GM21723 (cell line): Measurements from ENCODE around the gene NFASC.

Experiments used
- ATAC-seq: cut with Tn5 transposase; IDR thresholded peaks from one replicate; pipeline ENCODE4 v1.9.1; 2021; ENCODE audit warnings: mild to moderate bottlenecking, moderate library complexity; ENCODE audit not compliant: unreplicated experiment

The NFASC gene

DNA sequence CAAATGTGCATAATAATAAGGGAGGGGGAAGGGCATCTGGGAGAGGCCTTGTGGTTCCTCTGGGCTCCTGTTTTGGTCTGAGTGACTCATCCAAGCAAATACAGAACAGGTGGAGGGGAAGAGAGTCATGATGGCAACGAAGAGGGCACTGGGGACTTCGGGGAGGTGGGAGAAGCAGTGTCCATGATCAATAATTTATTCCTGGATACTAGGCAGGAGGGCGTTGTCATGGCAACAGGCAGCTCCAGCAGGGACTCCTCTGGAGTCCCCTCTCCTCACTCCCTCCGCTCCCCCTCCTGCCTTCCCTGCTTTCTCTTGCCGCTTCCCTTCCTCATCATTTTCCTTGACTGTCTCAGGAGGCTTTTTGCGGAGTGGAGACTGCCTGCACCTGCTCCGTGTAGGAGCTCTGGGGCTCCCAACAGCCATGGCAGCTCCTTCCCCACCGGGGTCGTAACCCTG lies 12.3 kb upstream of the NFASC start:
- ATAC-seq: no peak

DNA sequence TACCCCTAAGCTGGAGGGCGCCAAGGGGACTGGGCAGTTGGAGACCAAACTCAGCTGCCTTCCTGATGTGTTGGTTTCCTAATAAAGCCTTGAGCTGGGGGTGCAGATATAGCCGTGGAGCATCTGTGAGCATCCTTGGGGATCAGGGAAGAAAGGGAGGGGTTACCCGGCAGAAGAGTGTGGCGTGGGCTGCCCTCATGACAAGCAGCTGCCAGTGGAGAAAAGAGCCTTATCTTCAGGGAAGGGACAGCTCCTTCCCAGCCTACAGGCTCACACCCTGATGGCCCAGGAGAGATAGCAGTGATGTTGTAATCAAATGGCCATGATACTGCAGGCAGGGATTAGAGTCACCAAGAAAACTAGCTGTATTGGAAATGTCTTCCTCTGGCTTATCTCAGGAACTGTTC lies 10.8 kb upstream of the NFASC start:
- ATAC-seq: no peak

- ATAC-seq: no peak
Observed at GRCh38 chr1:204863024-204863423, 7.6 kb upstream of the NFASC start.

- no peak for ATAC-seq
Observed at GRCh38 chr1:204863730-204864129, 6.9 kb upstream of the NFASC start.

DNA sequence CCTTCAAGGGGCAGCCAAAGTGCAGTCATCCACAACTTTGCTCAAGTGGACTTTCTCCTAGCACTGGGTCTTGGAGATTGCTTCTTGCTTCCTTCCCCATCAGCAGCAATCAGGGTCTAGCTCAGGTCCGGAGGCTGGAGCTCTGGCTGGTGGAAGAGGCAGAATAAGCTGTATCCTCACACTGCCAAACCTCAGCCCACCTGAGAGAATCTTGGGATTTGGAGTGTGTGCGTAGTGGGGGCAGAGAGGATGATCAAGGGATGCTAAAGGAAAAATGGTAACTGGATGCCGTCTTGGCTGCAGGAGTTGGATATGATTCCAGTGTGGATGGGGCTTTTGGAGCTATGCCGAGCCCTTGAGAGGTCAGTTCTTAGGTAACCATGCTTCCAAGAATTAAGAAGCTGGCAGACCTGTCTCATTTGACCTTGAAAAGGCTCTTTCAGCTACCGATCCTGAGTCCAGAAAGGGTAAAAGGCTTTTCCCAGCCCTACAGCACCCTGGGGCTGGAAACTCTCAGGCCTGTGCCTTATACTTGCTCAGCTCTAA lies 4.5 kb upstream of the NFASC start:
- ATAC-seq: no peak

DNA sequence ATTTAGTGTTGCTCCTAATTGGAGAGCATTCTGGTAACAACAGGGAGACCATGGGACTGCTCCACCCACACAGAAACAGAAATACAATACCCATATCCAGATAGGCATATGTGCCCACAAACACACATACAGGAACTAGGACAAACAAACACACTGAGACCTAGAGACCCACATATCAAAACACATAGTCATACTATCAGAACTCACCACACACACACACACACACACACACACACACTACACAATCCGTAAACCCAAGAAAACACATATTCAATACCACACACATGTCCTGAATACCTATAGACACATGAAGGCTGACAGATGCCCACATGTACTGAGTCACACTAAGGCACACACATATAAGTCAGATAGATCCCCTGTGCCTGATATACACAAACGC lies 3.5 kb upstream of the NFASC start:
- no peak for ATAC-seq

DNA sequence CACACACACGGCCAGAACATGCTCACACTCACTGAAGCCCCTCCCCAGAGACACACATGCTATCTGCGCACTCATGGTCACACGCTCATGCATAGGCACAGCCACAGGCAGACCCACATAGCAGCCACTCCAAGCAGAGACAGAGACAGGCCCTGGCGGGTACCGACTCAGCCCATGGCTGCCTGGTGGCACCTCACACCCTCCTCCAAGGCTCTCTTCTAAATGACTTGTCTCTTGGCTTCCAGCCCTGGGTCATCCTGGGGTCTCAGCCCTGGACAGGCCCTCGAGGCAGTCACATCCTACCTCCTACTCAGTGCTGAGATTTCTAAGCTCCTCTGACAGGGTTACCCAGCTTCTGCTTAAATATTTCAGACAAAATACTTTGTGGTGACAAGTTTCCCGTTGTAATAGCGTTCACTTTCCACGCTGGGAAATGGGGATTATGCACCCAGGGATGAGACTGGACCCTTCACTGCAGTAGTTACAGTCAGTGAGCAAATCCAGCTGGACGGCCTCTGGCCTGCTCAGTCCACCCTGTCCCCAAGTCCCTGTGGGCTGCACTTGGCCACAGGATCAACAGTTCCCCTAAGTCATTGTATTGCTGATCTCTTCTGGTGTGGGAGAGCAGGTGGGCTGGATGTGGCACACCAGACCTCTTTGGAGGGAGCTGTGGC lies 2.9 kb upstream of the NFASC start:
- no peak for ATAC-seq

DNA sequence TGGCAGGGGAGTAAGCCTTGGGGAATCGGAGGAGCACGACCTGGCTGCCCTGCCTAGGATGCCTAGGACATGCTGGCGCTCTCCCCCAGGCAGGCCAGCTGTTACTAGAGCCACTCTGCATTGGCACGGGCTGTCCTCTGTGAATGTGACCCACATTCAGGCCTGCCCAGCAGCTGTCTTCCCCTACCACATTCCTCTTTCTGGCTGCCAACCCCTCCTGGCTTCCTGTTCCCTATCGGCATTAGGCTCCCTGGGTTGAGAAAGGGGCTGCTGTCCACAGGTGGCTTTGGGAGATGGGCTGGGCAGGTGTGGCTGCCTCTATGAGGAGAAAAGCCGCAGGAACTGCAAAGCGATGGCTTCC lies 2.3 kb upstream of the NFASC start:
- ATAC-seq: no peak

DNA sequence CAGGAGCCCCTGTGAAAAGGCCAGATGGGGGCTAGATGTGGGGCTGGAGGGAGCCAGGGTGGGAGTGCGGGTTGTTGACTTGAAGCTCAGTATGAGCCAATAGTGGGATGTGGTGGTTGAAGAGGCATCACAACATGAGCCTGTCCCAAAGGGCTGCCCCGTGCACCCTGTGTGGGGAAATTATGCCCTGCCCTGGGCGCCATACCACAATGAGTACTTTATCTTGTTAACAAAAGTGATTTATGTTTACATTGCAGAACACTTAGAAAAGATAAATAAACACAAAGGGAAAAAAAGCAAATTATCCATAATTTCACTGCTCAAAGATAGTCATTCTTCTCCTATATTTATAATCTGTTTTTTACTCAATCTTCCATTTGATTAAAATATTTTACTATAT lies 1.6 kb upstream of the NFASC start:
- no peak for ATAC-seq

- no peak for ATAC-seq
Observed at GRCh38 chr1:204871405-204872037, 859 bp downstream of the NFASC start.

DNA sequence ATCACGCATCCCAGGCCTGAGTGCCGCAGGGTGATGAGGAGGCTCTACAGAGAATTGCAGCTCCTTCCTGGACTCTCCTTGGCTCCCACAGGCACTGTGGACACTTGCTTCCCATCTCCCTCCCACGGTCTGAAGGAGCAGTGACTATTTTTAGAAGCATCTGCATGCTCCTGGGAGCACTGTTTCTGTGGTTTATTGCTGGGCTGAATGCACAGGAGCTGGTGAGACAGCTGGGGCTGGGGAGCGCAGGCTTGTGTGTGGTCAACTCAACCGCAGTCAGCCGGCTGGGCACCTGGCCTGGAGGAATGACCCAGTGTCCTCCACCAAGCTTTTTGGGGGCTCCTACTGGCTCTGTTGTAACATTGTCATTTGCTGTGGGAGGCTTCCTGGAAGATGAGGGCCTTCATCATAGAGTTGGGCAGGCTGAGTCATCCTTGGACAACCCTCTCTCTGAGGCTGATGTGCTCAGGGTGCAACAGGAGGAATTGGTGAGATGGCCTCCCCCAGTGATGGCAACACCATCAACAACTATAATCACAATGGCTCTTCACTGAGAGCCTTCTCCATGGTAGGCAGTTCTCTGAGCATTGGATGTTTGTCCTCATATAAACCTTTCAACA lies 1.7 kb downstream of the NFASC start:
- no peak for ATAC-seq

GRCh38 chr1:204873176-204873575 lies 2.5 kb downstream of the NFASC start:
- no peak for ATAC-seq

GRCh38 chr1:204873714-204874113 lies 3.1 kb downstream of the NFASC start:
- ATAC-seq: no peak

GRCh38 chr1:204874274-204874673 lies 3.6 kb downstream of the NFASC start:
- ATAC-seq: no peak

GRCh38 chr1:204875255-204875654 lies 4.6 kb downstream of the NFASC start:
- ATAC-seq: no peak

DNA sequence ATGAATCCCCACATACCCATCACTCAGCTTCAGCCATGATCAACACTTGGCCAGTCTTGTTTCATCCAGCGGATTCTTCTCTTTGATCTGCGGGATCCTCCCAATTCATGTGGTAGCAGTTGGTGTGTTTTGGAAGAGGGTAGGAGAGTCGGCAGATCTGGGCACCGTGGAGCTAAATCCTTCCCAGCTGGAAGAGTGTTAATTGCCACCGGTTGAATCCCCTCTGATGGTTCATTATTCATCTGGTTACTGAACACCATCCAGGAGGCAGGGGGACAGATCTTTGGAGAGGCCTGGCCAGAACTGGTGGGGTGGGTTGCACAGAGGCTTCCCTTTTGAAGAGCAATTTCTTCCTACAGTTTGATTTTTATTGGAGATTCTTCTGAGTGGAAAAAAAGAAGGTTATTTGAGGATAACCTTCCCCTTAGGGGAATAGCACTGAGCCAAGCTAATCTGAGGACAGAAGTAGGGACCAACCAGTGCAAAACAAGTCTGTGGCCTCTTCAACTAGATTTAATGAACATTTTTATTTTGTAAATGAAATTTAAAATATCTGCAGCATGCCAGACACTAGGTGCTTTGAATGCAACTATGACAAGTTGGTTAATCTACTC lies 8.1 kb downstream of the NFASC start:
- no peak for ATAC-seq

DNA sequence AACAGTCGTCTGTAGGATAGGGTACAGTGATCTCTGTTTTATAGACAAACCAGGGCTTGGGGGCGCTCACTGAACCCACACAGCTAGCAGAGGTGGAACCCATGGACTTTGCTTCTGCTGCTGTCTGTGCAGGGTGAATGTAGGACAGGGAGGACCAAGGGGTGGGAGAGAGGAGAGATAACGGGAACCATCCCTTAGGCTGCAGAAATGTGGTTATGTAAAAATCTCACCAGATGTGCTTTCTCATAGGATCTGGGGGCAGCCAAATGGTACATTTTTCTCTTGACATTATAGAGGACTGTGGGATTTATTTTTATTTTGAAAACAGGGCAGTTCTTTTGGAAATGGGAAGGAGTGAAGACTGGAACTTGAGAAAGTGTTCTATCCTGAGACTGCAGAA lies 8.7 kb downstream of the NFASC start:
- ATAC-seq: no peak

DNA sequence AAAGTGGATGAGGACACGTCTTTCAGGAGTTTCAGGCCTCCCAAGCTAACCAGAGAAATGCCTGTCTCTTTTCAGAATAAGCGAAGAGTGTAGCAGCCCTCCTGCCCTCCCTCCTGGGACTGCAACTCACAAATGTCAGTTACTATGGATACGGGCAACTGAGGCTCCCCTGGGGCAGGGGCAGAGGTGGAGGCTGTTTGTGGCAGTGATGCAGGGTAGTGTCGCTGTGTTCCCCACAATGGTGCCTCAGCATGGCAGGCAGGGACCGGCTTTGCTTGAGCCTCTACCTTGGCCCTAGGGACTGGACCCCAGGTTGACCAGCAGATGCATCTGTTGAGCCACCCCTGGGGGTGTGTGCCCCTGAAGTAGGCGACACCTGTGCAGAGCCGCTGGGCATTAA lies 10.2 kb downstream of the NFASC start:
- no peak for ATAC-seq

DNA sequence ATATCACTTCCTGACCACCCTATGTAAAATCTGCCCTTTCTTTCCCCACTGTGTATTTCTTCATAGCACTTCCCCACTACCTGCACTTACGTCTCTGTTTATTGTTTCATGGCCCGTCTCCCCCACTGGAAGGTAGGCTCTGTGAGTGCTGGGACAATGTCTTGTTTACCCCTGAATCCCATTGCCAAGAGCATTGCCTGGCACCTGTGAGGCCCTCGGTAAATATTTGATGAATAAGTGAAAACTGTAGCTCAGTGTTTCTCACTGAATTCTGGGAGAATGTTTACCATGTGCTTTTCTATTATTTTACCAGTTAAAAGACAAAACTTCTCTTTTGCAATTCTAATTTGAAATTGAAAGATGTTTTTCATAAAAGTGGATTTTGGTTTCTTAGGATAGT lies 11.8 kb downstream of the NFASC start:
- ATAC-seq: no peak

GRCh38 chr1:204883405-204883804 lies 12.7 kb downstream of the NFASC start:
- no peak for ATAC-seq

DNA sequence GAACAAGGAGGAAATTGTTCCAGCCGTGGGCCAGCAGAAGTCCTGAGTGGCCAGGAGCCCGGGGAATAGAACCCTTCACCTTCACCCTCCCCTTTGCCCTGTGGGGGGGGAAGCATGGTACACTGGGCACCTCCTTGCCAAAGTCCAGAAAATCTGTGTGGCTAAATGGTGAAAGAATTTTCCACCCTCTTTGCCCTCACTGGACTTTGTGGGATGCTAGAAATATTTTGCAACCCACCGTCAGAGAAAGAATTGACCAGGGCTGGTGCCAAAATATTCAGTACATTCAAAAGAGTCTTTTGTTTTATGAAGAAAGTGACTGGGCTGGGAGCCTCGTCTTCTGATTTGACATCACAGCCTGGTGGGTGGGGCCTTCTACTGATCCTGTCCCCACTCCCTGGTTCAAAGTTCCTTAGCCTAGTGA lies 14.6 kb downstream of the NFASC start:
- no peak for ATAC-seq

DNA sequence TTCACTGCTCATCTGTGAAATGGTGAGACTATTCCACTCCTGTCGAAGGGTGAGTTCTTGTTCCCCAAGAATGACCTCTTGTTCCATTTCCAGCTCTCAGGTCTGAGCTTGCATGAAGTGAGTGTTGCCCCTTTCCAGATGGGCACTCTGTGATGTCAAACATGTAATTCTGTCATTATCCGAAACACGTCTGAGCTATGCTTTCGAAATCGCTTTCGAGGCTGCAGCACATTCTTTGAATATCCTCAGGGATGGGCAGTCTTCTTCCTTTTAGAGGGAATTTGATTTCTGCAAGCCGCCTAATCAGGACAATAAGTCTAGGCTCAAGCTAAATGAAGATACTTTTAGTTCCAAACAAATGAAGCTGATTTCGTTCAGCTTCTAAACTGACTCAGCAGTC lies 15.1 kb downstream of the NFASC start:
- ATAC-seq: no peak
